Neural progenitor cell (in vitro differentiated cells): ENCODE data around the gene RRP1. TPM values are rescaled to one million over a fixed set of nuclear protein-coding genes. Genes with fewer than 3 reads are reported as not detected.

Experiments
- DNase-seq: peaks from one replicate; pipeline ENCODE4 v3.0.0-alpha.2; 2016; ENCODE audit warnings: low spot score
- H2AFZ ChIP-seq: fragments of 200-600 bp; sonication (generic); replicated peaks from 2 replicates; pipeline ENCODE4 v1.6.1; 2016; ENCODE audit warnings: antibody characterized with exemption
- H3F3A ChIP-seq: fragments of 200-600 bp; sonication (generic); 2 replicates; pipeline ENCODE4 v1.6.1; 2016; ENCODE audit warnings: antibody characterized with exemption, low read depth
- H3K27ac ChIP-seq: fragments of 200-600 bp; sonication (generic); 2 replicates; pipeline ENCODE4 v1.5.1; 2016; ENCODE audit warnings: mild to moderate bottlenecking
- H3K27me3 ChIP-seq: fragments of 200-600 bp; sonication (generic); 2 replicates; pipeline ENCODE4 v1.6.1; 2016; ENCODE audit warnings: mild to moderate bottlenecking, moderate library complexity
- H3K36me3 ChIP-seq: fragments of 200-600 bp; sonication (generic); 2 replicates; pipeline ENCODE4 v1.5.1; 2016
- H3K4me1 ChIP-seq: fragments of 200-600 bp; sonication (generic); 2 replicates; pipeline ENCODE4 v1.6.1; 2016; ENCODE audit warnings: mixed run types
- H3K4me2 ChIP-seq: fragments of 200-600 bp; sonication (generic); 2 replicates; pipeline ENCODE4 v1.6.1; 2016
- H3K4me3 ChIP-seq: fragments of 200-600 bp; sonication (generic); 2 replicates; pipeline ENCODE4 v1.5.1; 2016
- H3K79me2 ChIP-seq: fragments of 200-600 bp; sonication (generic); 2 replicates; pipeline ENCODE4 v1.6.1; 2016; ENCODE audit warnings: low read depth
- H3K9ac ChIP-seq: fragments of 200-600 bp; sonication (generic); 2 replicates; pipeline ENCODE4 v1.6.1; 2016
- H3K9me3 ChIP-seq: fragments of 200-600 bp; sonication (generic); 2 replicates; pipeline ENCODE4 v1.5.1; 2016; ENCODE audit warnings: low read depth
- H4K20me1 ChIP-seq: fragments of 200-600 bp; sonication (generic); 2 replicates; pipeline ENCODE4 v1.6.1; 2016; ENCODE audit warnings: low read depth
- H3K27ac Mint-ChIP-seq: 3 replicates; pipeline ENCODE4 v1.8.0; 2021; ENCODE audit warnings: mixed read lengths
- H3K27me3 Mint-ChIP-seq: 2 replicates; pipeline ENCODE4 v1.8.0; 2022; ENCODE audit warnings: low read depth, mild to moderate bottlenecking, inconsistent platforms, moderate library complexity, mixed read lengths; ENCODE audit not compliant: insufficient read depth
- H3K36me3 Mint-ChIP-seq: 3 replicates; pipeline ENCODE4 v1.8.0; 2021; ENCODE audit warnings: mixed read lengths
- H3K4me1 Mint-ChIP-seq: 3 replicates; pipeline ENCODE4 v1.8.0; 2021; ENCODE audit warnings: mixed read lengths
- H3K4me3 Mint-ChIP-seq: 3 replicates; pipeline ENCODE4 v1.8.0; 2021; ENCODE audit warnings: mild to moderate bottlenecking, moderate library complexity, mixed read lengths
- H3K9me3 Mint-ChIP-seq: 3 replicates; pipeline ENCODE4 v1.8.0; 2020; ENCODE audit warnings: mixed read lengths
- CTCF ChIP-seq: fragments of 200-600 bp; sonication (generic); IDR thresholded peaks from 2 replicates; pipeline ENCODE4 v1.5.1; 2017; ENCODE audit warnings: antibody characterized with exemption, mild to moderate bottlenecking
- EZH2 ChIP-seq: fragments of 200-600 bp; sonication (generic); IDR thresholded peaks from 2 replicates; pipeline ENCODE4 v1.6.1; 2017; ENCODE audit warnings: antibody characterized with exemption, mild to moderate bottlenecking, moderate library complexity
- EZH2phosphoT487 ChIP-seq: fragments of 200-600 bp; sonication (generic); IDR thresholded peaks from 2 replicates; pipeline ENCODE4 v1.6.1; 2017; ENCODE audit warnings: antibody characterized with exemption
- total RNA-seq: library from RNA; depleted of rRNA; stranded (reverse); fragments of >200 nt; gene quantifications from 2 replicates; pipeline ENCODE4 v1.2.3, GENCODE V29; 2015; ENCODE audit warnings: low replicate concordance

The RRP1 gene
- total RNA-seq, 1 donor from 2014 or later, result 18.4 TPM

- H3K4me2 ChIP-seq, result no peak overlapping the region
- H3K9me3 Mint-ChIP-seq, result peaks cover 8% of the 10 kb centered on the region
- H3K36me3 Mint-ChIP-seq, result no peaks in the 10 kb centered on the region
- no peaks in the 10 kb centered on the region for H3K9me3 ChIP-seq
- peaks cover 10% of the 10 kb centered on the region for H3K4me1 ChIP-seq
- H3K27me3 Mint-ChIP-seq, result peaks cover 9% of the 10 kb centered on the region
- H3K27ac Mint-ChIP-seq, result no peak overlapping the region
- no peak overlapping the region for H3K4me3 ChIP-seq
- H3K79me2 ChIP-seq, result no peaks in the 10 kb centered on the region
- H3K27ac ChIP-seq, result no peak overlapping the region
- H3K4me3 Mint-ChIP-seq, result no peak overlapping the region
- no peak for DNase-seq
- H3K36me3 ChIP-seq, result no peaks in the 10 kb centered on the region
- H2AFZ ChIP-seq, result no peak overlapping the region
- H3K9ac ChIP-seq, result no peak overlapping the region
- H3K4me1 Mint-ChIP-seq, result peaks cover 16% of the 10 kb centered on the region
- H3F3A ChIP-seq, result peaks cover 9% of the 10 kb centered on the region
- no peaks in the 10 kb centered on the region for H4K20me1 ChIP-seq
- peak; percentile 28 for TF ChIP-seq CTCF
- no peak for TF ChIP-seq EZH2
- no peak for TF ChIP-seq EZH2phosphoT487
- no peaks in the 10 kb centered on the region for H3K27me3 ChIP-seq
These were observed 27.3 kb downstream of the RRP1 start for GRCh38 chr21:43816611-43817071.

- Histone ChIP-seq H3F3A (peaks cover 9% of the 10 kb centered on the region), H3K4me1 (peaks cover 9% of the 10 kb centered on the region), H2AFZ (no peak overlapping the region), H4K20me1 (no peaks in the 10 kb centered on the region), H3K4me3 (no peak overlapping the region), H3K9me3 (no peaks in the 10 kb centered on the region), H3K27me3 (no peaks in the 10 kb centered on the region), H3K9ac (no peak overlapping the region), H3K4me2 (no peak overlapping the region), H3K36me3 (no peaks in the 10 kb centered on the region), H3K79me2 (no peaks in the 10 kb centered on the region), H3K27ac (no peak overlapping the region)
- H3K9me3 Mint-ChIP-seq, result peaks cover 8% of the 10 kb centered on the region
- no peak overlapping the region for H3K27ac Mint-ChIP-seq
- H3K4me1 Mint-ChIP-seq, result peaks cover 16% of the 10 kb centered on the region
- no peak for DNase-seq
- H3K4me3 Mint-ChIP-seq, result no peak overlapping the region
- TF ChIP-seq CTCF (no peak), EZH2phosphoT487 (no peak), EZH2 (no peak)
- H3K27me3 Mint-ChIP-seq, result peaks cover 9% of the 10 kb centered on the region
- H3K36me3 Mint-ChIP-seq, result no peaks in the 10 kb centered on the region
These were observed 28.0 kb downstream of the RRP1 start for GRCh38 chr21:43817157-43818086.

- no peaks in the 10 kb centered on the region for H3K36me3 ChIP-seq
- H3K79me2 ChIP-seq, result no peaks in the 10 kb centered on the region
- DNase-seq, result no peak
- Mint-ChIP-seq H3K27ac (peak overlapping the region; percentile 52), H3K4me1 (peaks cover 16% of the 10 kb centered on the region), H3K4me3 (peak overlapping the region; percentile 25), H3K36me3 (no peaks in the 10 kb centered on the region), H3K27me3 (peaks cover 9% of the 10 kb centered on the region), H3K9me3 (peaks cover 8% of the 10 kb centered on the region)
- H2AFZ ChIP-seq, result no peak overlapping the region
- H3K27me3 ChIP-seq, result no peaks in the 10 kb centered on the region
- no peak overlapping the region for H3K9ac ChIP-seq
- TF ChIP-seq CTCF, result no peak
- TF ChIP-seq EZH2, result no peak
- TF ChIP-seq EZH2phosphoT487, result no peak
- no peak overlapping the region for H3K4me2 ChIP-seq
- H3K27ac ChIP-seq, result no peak overlapping the region
- H3K4me3 ChIP-seq, result no peak overlapping the region
- H3K4me1 ChIP-seq, result peaks cover 9% of the 10 kb centered on the region
- no peaks in the 10 kb centered on the region for H3K9me3 ChIP-seq
- H3F3A ChIP-seq, result peaks cover 9% of the 10 kb centered on the region
- no peaks in the 10 kb centered on the region for H4K20me1 ChIP-seq
These were observed 29.3 kb downstream of the RRP1 start for GRCh38 chr21:43818685-43819084.
